K562 (cell line): ENCODE data around the gene CLUH. TPM values are rescaled to one million over a fixed set of nuclear protein-coding genes. Genes with fewer than 3 reads are reported as not detected.

Experiments
- FOXJ3 ChIP-seq: sonication (generic); formaldehyde crosslinking; IDR thresholded peaks from 2 replicates; pipeline ENCODE4 v1.4.0; 2020; ENCODE audit warnings: mild to moderate bottlenecking, missing genetic modification reagents
- FOXM1 ChIP-seq, 2 experiments: fragments of 450-650 bp in 1 of 2; sonication (generic) in 1 of 2; formaldehyde crosslinking in 1 of 2; IDR thresholded peaks; 2 replicates each; pipeline versions ENCODE4 v1.6.1 to v1.9.0; 2017 to 2022; ENCODE audit warnings: low read depth in 2 of 2, mild to moderate bottlenecking in 2 of 2, missing genetic modification reagents in 1 of 2, moderate library complexity in 1 of 2
- JUN ChIP-seq, 2 experiments: sonication (generic) in 1 of 2; formaldehyde crosslinking in 1 of 2; IDR thresholded peaks; 2 replicates each; pipeline versions ENCODE4 v1.6.1 to v1.8.0; 2012 to 2022; ENCODE audit warnings: borderline replicate concordance in 2 of 2, mild to moderate bottlenecking in 2 of 2, improper control_type of control experiment in 1 of 2, low read depth in 1 of 2, low read length in 1 of 2, missing genetic modification reagents in 1 of 2
- MITF ChIP-seq: IDR thresholded peaks from 2 replicates; pipeline ENCODE4 v1.6.1; 2014; ENCODE audit warnings: antibody characterized with exemption
- PHF20 ChIP-seq: fragments of 450-650 bp; IDR thresholded peaks from 2 replicates; pipeline ENCODE4 v1.6.1; 2018; ENCODE audit not compliant: partially characterized antibody
- PPARD ChIP-seq: fragments of 250-450 bp; sonication (Bioruptor Pico); IDR thresholded peaks from 2 replicates; pipeline ENCODE4 v1.8.0; 2022; ENCODE audit warnings: inconsistent platforms, mild to moderate bottlenecking, moderate library complexity
- RBFOX2 ChIP-seq: fragments of 200-400 bp; formaldehyde crosslinking; IDR thresholded peaks from 2 replicates; pipeline ENCODE4 v1.6.1; 2017; ENCODE audit warnings: low read depth, mild to moderate bottlenecking, low read length, moderate library complexity
- REST ChIP-seq, 2 experiments: fragments of 450-650 bp; formaldehyde crosslinking in 1 of 2; IDR thresholded peaks; 2 replicates each; pipeline versions ENCODE4 v1.4.0 to v1.6.1; 2014 to 2020; ENCODE audit warnings: mild to moderate bottlenecking in 2 of 2, borderline replicate concordance in 1 of 2, low read depth in 1 of 2
- RUNX1 ChIP-seq: sonication (generic); IDR thresholded peaks from 2 replicates; pipeline ENCODE4 v1.6.1; 2016; ENCODE audit warnings: antibody characterized with exemption, low read depth
- SAFB ChIP-seq: fragments of 200-400 bp; formaldehyde crosslinking; IDR thresholded peaks from 2 replicates; pipeline ENCODE4 v1.6.1; 2017; ENCODE audit warnings: low read depth, low read length, borderline replicate concordance
- SMAD1 ChIP-seq: fragments of 150-350 bp; IDR thresholded peaks from 2 replicates; pipeline ENCODE4 v1.6.1; 2014; ENCODE audit warnings: low read length, low read depth; ENCODE audit not compliant: partially characterized antibody
- VEZF1 ChIP-seq: fragments of 200-800 bp; sonication (Bioruptor generic); IDR thresholded peaks from 2 replicates; pipeline ENCODE4 v1.6.1; 2017; ENCODE audit warnings: missing genetic modification characterization, missing compliant biosample characterization
- ZNF511 ChIP-seq: sonication (generic); formaldehyde crosslinking; IDR thresholded peaks from 2 replicates; pipeline ENCODE4 v1.8.0; 2022; ENCODE audit warnings: mild to moderate bottlenecking, missing genetic modification reagents
- ZNF76 ChIP-seq: fragments of 250-450 bp; sonication (Bioruptor Pico); IDR thresholded peaks from 2 replicates; pipeline ENCODE4 v1.4.0; 2020; ENCODE audit warnings: mild to moderate bottlenecking, moderate library complexity, borderline replicate concordance
- polyA plus RNA-seq, 8 experiments: library from polyadenylated mRNA; depleted of rRNA in 4 of 8; stranded (reverse) in 5 of 8; unstranded in 3 of 8; fragments of >200 nt; fragmentation: Nextera tagmentation in 2 of 8; fragmentation: Illumina TruSeq in 1 of 8; extraction: Ambion mirVana in 2 of 8; extraction: Trizol in 1 of 8; gene quantifications; 2 replicates each; pipeline versions ENCODE4 v1.2.1 to v1.2.3, GENCODE V29; 2011 to 2014; ENCODE audit warnings: inconsistent platforms in 1 of 8, missing spikeins in 1 of 8
- total RNA-seq, 7 experiments: library from RNA; depleted of rRNA in 6 of 7; stranded (reverse); fragments of >200 nt in 6 of 7; fragmentation: Illumina TruSeq in 2 of 7; extraction: Trizol in 2 of 7; gene quantifications; 2 replicates each; pipeline versions ENCODE4 v1.2.1 to v1.2.3, GENCODE V29; 2011 to 2021; ENCODE audit warnings: low replicate concordance in 1 of 7

Gene CLUH
- total and polyA plus RNA-seq, 9 of the 15 experiments (the other 6 are each of a cell fraction or from before 2014, with no cell fraction given) = 0.21 to 140 (median 33.2) TPM

GRCh38 chr17:2711608-2712299 lies at the start of gene CLUH (continued):
- TF ChIP-seq REST (IDR thresholded peaks at IDR 0.05; ENCODE audit: borderline replicate concordance) (peak; percentile 65), REST (CRISPR knock-in tag; IDR thresholded peaks at IDR 0.05; ENCODE audit: low read depth) (0 out of 2 replicates have a peak, but pooled peaks have one; percentile 71), VEZF1 (CRISPR knock-in tag) (peak; percentile 91), RBFOX2 (peak; percentile 81), FOXM1 (IDR thresholded peaks at IDR 0.05; ENCODE audit: low read depth) (peak; percentile 30; the same call in 1 of the 2 replicates), FOXM1 (CRISPR knock-in tag; IDR thresholded peaks at IDR 0.05; ENCODE audit: low read depth) (no peak), MITF (no peak), SAFB (peak; percentile 68; the same call in 1 of the 2 replicates), ZNF511 (CRISPR knock-in tag) (no peak), RUNX1 (no peak), PPARD (no peak), PHF20 (peak; percentile 40), SMAD1 (no peak), ZNF76 (CRISPR knock-in tag) (no peak), JUN (IDR thresholded peaks at IDR 0.05; ENCODE audit: borderline replicate concordance, low read depth, low read length) (peak; percentile 65; the same call in 1 of the 2 replicates), JUN (CRISPR knock-in tag; IDR thresholded peaks at IDR 0.05; ENCODE audit: borderline replicate concordance) (no peak), FOXJ3 (CRISPR knock-in tag) (no peak)
